Endothelial cell of umbilical vein (primary cell): ENCODE results near the gene EPN1. TPM values are rescaled to one million over a fixed set of nuclear protein-coding genes. Genes with fewer than 3 reads are reported as not detected.

Experiments
- BruUV-seq: library from RNA; stranded (reverse); fragments of 400-500 nt; replicated peaks from 2 replicates; lab custom pipeline; 2021; lab: Mats Ljungman, UMichigan
- CTCF ChIA-PET: fragments of 300-600, 350-600 bp; sonication (Branson Sonifier 250); formaldehyde crosslinking; loops from one replicate; lab custom pipeline; 2021; ENCODE audit warnings: antibody characterized with exemption, inconsistent platforms; lab: Charles Lee
- POLR2A ChIA-PET: fragments of 300-600, 350-600 bp; sonication (Branson Sonifier 250); formaldehyde crosslinking; loops from one replicate; lab custom pipeline; 2021; ENCODE audit warnings: antibody characterized with exemption, inconsistent platforms; lab: Charles Lee
- DNase-seq: peaks from one replicate; pipeline ENCODE4 v3.0.0-alpha.2; 2011; ENCODE audit warnings: low read depth, low spot score
- FAIRE-seq: peaks from 2 replicates; lab custom pipeline; 2011; peaks lifted over from hg19 to GRCh38; lab: Jason Lieb, UNC
- H2AFZ ChIP-seq: 2 replicates; pipeline ENCODE4 v1.6.0; 2012; ENCODE audit warnings: low read depth, low read length, control low read depth, inconsistent platforms
- H3K27ac ChIP-seq: 2 replicates; pipeline ENCODE4 v1.5.1; 2011; ENCODE audit warnings: low read depth, mild to moderate bottlenecking, control low read depth, low read length, moderate library complexity; ENCODE audit not compliant: insufficient read depth
- H3K27me3 ChIP-seq, 2 experiments: 2 replicates each; pipeline versions ENCODE4 v1.6.0 to v1.6.1; 2011; ENCODE audit warnings: low read length in 2 of 2, mixed read lengths in 1 of 2; ENCODE audit not compliant: control insufficient read depth in 2 of 2, insufficient read depth in 2 of 2
- H3K36me3 ChIP-seq, 2 experiments: 2 replicates in 1 of 2; 3 replicates in 1 of 2; pipeline ENCODE4 v1.5.1; 2011; ENCODE audit warnings: low read length in 2 of 2, mild to moderate bottlenecking in 1 of 2, moderate library complexity in 1 of 2; ENCODE audit not compliant: control insufficient read depth in 2 of 2, insufficient read depth in 2 of 2; ENCODE audit errors: extremely low read depth in 1 of 2
- H3K4me1 ChIP-seq: 3 replicates; pipeline ENCODE4 v1.5.1; 2011; ENCODE audit warnings: mild to moderate bottlenecking, low read length; ENCODE audit not compliant: control insufficient read depth, insufficient read depth; ENCODE audit errors: extremely low read depth
- H3K4me2 ChIP-seq: 2 replicates; pipeline ENCODE4 v1.6.1; 2011; ENCODE audit warnings: low read length, control low read depth, mixed read lengths; ENCODE audit not compliant: insufficient read depth
- H3K4me3 ChIP-seq, 3 experiments: fragments of 200-600 bp in 1 of 3; sonication (generic), shearing (Covaris generic) in 1 of 3; replicated peaks in 1 of 3; 2 replicates each; pipeline ENCODE4 v1.5.1; 2011 to 2016; ENCODE audit warnings: control low read depth in 3 of 3, low read length in 3 of 3, mild to moderate bottlenecking in 2 of 3, inconsistent platforms in 1 of 3, low read depth in 1 of 3, moderate library complexity in 1 of 3; ENCODE audit not compliant: insufficient read depth in 1 of 3
- H3K79me2 ChIP-seq: 2 replicates; pipeline ENCODE4 v1.6.0; 2012; ENCODE audit warnings: low read length, inconsistent platforms; ENCODE audit not compliant: control insufficient read depth, insufficient read depth
- H3K9ac ChIP-seq: replicated peaks from 2 replicates; pipeline ENCODE3; 2011; ENCODE audit warnings: low read length, control low read depth; ENCODE audit not compliant: insufficient read depth; ENCODE audit errors: extremely low read depth
- H3K9me1 ChIP-seq: replicated peaks from 3 replicates; pipeline ENCODE4 v1.6.0; 2011; ENCODE audit warnings: mild to moderate bottlenecking, low read length; ENCODE audit not compliant: control insufficient read depth, insufficient read depth; ENCODE audit errors: extremely low read depth
- H3K9me3 ChIP-seq: replicated peaks from 2 replicates; pipeline ENCODE4 v1.5.1; 2012; ENCODE audit warnings: low read length, inconsistent platforms; ENCODE audit not compliant: control insufficient read depth, insufficient read depth
- H4K20me1 ChIP-seq: replicated peaks from 2 replicates; pipeline ENCODE3; 2011; ENCODE audit warnings: mild to moderate bottlenecking, low read length; ENCODE audit not compliant: control insufficient read depth, insufficient read depth; ENCODE audit errors: extremely low read depth
- CTCF ChIP-seq, 2 donors: IDR thresholded peaks; 1 replicate in 1 of 2; 2 replicates in 1 of 2; pipeline ENCODE4 v1.5.1; 2011; ENCODE audit warnings: low read length in 2 of 2, mild to moderate bottlenecking in 2 of 2, moderate library complexity in 2 of 2, control low read depth in 1 of 2, inconsistent platforms in 1 of 2, low read depth in 1 of 2; ENCODE audit not compliant: insufficient read depth in 1 of 2; ENCODE audit errors: extremely low read depth in 1 of 2
- EZH2 ChIP-seq: IDR thresholded peaks from 2 replicates; pipeline ENCODE4 v1.6.1; 2012; ENCODE audit warnings: borderline replicate concordance, low read depth, mild to moderate bottlenecking, moderate library complexity, low read length, inconsistent platforms; ENCODE audit not compliant: severe bottlenecking
- FOS ChIP-seq: IDR thresholded peaks from 2 replicates; pipeline ENCODE4 v1.6.1; 2011; ENCODE audit warnings: mild to moderate bottlenecking, low read length, moderate library complexity, borderline replicate concordance; ENCODE audit not compliant: insufficient read depth
- GATA2 ChIP-seq: IDR thresholded peaks from 2 replicates; pipeline ENCODE4 v1.7.0; 2011; ENCODE audit warnings: low read depth, mild to moderate bottlenecking, moderate library complexity, mixed read lengths, low read length; ENCODE audit not compliant: insufficient read length, insufficient read depth
- JUN ChIP-seq: IDR thresholded peaks from 2 replicates; pipeline ENCODE4 v1.6.1; 2011; ENCODE audit warnings: borderline replicate concordance, low read depth; ENCODE audit not compliant: insufficient read length, insufficient read depth
- MYC ChIP-seq: IDR thresholded peaks from one replicate; pipeline ENCODE4 v1.6.1; 2011; ENCODE audit warnings: mild to moderate bottlenecking, low read depth, low read length
- POLR2A ChIP-seq: IDR thresholded peaks from 2 replicates; pipeline ENCODE4 v1.6.1; 2012; ENCODE audit warnings: low read depth, mild to moderate bottlenecking, control low read depth, low read length
- POLR2AphosphoS5 ChIP-seq: IDR thresholded peaks from 2 replicates; pipeline ENCODE4 v1.6.1; 2012; ENCODE audit warnings: low read depth, mild to moderate bottlenecking, control low read depth, low read length, moderate library complexity; ENCODE audit not compliant: insufficient read depth
- dilution Hi-C: fragments of 300-500 bp; cut with MboI; formaldehyde crosslinking; loops from one replicate; pipeline ENCODE4 v1.15.0; 2019; ENCODE audit warnings: low sequenced_read_pairs; ENCODE audit not compliant: extremely low pct_ligation_motif_present
- intact Hi-C: fragments of 100-400 bp; cut with micrococcal nuclease; formaldehyde crosslinking; loops from one replicate; pipeline ENCODE4 v1.10.0; 2022
- polyA plus RNA-seq, 4 experiments: library from polyadenylated mRNA; depleted of rRNA in 3 of 4; stranded (reverse) in 3 of 4; unstranded in 1 of 4; fragments of >200 nt; gene quantifications; 2 replicates each; pipeline versions ENCODE4 v1.2.1 to v1.2.3, GENCODE V29; 2011 to 2012; ENCODE audit warnings: missing spikeins in 1 of 4
- total RNA-seq: library from RNA; stranded (reverse); gene quantifications from 2 replicates; pipeline ENCODE4 v1.2.3, GENCODE V29; 2021
- TF ChIP-seq, protein P1 (sequence below): IDR thresholded peaks from 2 replicates; pipeline ENCODE4 v1.6.1; 2011; ENCODE audit not compliant: insufficient read depth, insufficient read length

EPN1 gene
- total and polyA plus RNA-seq, 2 donors (not counting 3 experiments of a cell fraction or from before 2014, with no cell fraction given): 87.2 to 138 TPM

GRCh38 chr19:55690769-55691545, 15.9 kb downstream of the EPN1 start:
- ChIA-PET POLR2A (no interaction called here), CTCF (interaction anchor here (0.6 kb wide), 1 partner anchor 753 kb away, joined by 4 read pairs; no protein-coding TSS in a partner anchor)
- no TSS peak for BruUV-seq

More at GRCh38 chr19:55690769-55691545, 15.9 kb downstream of the EPN1 start:
- dilution Hi-C loops: no loop called here
- Histone ChIP-seq H2AFZ (no peak overlapping the region), H3K4me1 (no peaks in the 10 kb centered on the region), H3K9ac (no peak overlapping the region), H3K27ac (no peak overlapping the region), H3K9me1 (no peaks in the 10 kb centered on the region), H3K4me3 (no peak overlapping the region), H3K4me2 (no peak overlapping the region), H3K9me3 (no peaks in the 10 kb centered on the region), H3K27me3 (no peaks in the 10 kb centered on the region), H3K79me2 (peaks cover 10% of the 10 kb centered on the region), H4K20me1 (no peaks in the 10 kb centered on the region), H3K36me3 (peaks cover 4 to 57% of the 10 kb centered on the region in 2 experiments)
- no peak for DNase-seq
- no peak for FAIRE-seq
- intact Hi-C loops: no loop called here
- TF ChIP-seq POLR2A: no peak
- no peak for TF ChIP-seq MYC
- no peak for TF ChIP-seq JUN
- no peak for TF ChIP-seq GATA2
- TF ChIP-seq POLR2AphosphoS5: no peak
- TF ChIP-seq FOS: no peak
- no peak for TF ChIP-seq EZH2
- TF ChIP-seq CTCF (IDR thresholded peaks at IDR 0.05; ENCODE audit: extremely low read depth in 1 of 2, insufficient read depth in 1 of 2, low read depth in 1 of 2, low read length in 2 of 2): no peak
- TF ChIP-seq, protein P1, sequence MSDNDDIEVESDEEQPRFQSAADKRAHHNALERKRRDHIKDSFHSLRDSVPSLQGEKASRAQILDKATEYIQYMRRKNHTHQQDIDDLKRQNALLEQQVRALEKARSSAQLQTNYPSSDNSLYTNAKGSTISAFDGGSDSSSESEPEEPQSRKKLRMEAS: no peak
